ENCODE data around the gene CCDC71L. TPM values are rescaled to one million over a fixed set of nuclear protein-coding genes. Genes with fewer than 3 reads are reported as not detected.

CCDC71L gene
- total and polyA plus RNA-seq, 8 donors: 1.3 to 92.7 (median 11.4) TPM

DNA sequence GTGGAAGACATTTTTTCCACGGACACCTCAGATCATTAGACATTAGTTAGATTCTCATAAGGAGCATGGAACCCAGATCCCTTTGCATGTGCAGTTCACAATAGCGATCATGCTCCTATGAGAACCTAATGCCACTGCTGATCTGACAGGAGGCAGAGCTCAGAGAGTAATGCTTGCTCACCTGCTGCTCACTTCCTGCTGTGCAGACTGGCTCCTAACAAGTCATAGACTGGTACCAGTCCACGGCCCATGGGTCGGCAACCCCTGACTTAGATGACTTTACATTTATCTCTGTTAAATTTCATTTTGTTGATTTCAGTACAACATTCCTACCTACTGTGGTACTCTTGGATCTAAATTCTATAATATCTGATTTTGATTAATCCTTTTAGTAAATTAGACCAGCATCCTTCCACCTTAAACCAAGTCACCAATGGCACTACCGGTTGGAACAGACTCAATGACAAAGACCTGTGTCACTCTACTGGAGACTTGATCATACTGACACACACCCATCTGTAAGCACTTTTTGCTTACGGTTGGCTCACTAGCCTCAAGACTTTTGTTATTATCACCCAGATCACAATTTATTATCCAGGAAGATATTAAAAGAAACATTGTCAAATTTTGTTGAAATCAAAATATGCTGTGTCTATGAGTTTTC is 8.0 kb upstream of the CCDC71L start:
- H3K27ac ChIP-seq: no peak overlapping the region
- WGBS, 5 donors: 81 to 96% (median 90%) methylated on average over 6 of the region's 6 CpGs
- H3K9me3 ChIP-seq: no peaks in the 10 kb centered on the region
- H3K36me3 ChIP-seq: no peaks in the 10 kb centered on the region
- intact Hi-C loops (cut with DNase I; ENCODE audit: low total_unique reads): no loop called here
- H3K27me3 ChIP-seq: no peaks in the 10 kb centered on the region
- TF ChIP-seq POLR2A (IDR thresholded peaks at IDR 0.05): no peak
- TF ChIP-seq EP300 (IDR thresholded peaks at IDR 0.05): no peak
- TF ChIP-seq, protein P1, sequence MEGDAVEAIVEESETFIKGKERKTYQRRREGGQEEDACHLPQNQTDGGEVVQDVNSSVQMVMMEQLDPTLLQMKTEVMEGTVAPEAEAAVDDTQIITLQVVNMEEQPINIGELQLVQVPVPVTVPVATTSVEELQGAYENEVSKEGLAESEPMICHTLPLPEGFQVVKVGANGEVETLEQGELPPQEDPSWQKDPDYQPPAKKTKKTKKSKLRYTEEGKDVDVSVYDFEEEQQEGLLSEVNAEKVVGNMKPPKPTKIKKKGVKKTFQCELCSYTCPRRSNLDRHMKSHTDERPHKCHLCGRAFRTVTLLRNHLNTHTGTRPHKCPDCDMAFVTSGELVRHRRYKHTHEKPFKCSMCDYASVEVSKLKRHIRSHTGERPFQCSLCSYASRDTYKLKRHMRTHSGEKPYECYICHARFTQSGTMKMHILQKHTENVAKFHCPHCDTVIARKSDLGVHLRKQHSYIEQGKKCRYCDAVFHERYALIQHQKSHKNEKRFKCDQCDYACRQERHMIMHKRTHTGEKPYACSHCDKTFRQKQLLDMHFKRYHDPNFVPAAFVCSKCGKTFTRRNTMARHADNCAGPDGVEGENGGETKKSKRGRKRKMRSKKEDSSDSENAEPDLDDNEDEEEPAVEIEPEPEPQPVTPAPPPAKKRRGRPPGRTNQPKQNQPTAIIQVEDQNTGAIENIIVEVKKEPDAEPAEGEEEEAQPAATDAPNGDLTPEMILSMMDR (IDR thresholded peaks at IDR 0.05): no peak
- TF ChIP-seq POLR2AphosphoS5 (IDR thresholded peaks at IDR 0.05): no peak
- DNase-seq: no peak
- no peaks in the 10 kb centered on the region for H3K4me1 ChIP-seq
- no peak overlapping the region for H3K4me3 ChIP-seq

- Histone ChIP-seq H3K36me3 (no peaks in the 10 kb centered on the region), H3K27me3 (no peaks in the 10 kb centered on the region), H3K4me3 (no peak overlapping the region), H3K27ac (no peak overlapping the region), H3K9me3 (no peaks in the 10 kb centered on the region), H3K4me1 (no peaks in the 10 kb centered on the region)
- intact Hi-C loops (cut with DNase I; ENCODE audit: low total_unique reads): no loop called here
- 76 to 84% (median 81%) methylated on average over 2 of the region's 2 CpGs for WGBS, 5 donors
- TF ChIP-seq POLR2AphosphoS5 (IDR thresholded peaks at IDR 0.05) (no peak), EP300 (IDR thresholded peaks at IDR 0.05) (no peak)
- TF ChIP-seq, protein P1 (IDR thresholded peaks at IDR 0.05): no peak
- DNase-seq: no peak
Observed at GRCh38 chr7:106666353-106666752, 5.4 kb upstream of the CCDC71L start.

DNA sequence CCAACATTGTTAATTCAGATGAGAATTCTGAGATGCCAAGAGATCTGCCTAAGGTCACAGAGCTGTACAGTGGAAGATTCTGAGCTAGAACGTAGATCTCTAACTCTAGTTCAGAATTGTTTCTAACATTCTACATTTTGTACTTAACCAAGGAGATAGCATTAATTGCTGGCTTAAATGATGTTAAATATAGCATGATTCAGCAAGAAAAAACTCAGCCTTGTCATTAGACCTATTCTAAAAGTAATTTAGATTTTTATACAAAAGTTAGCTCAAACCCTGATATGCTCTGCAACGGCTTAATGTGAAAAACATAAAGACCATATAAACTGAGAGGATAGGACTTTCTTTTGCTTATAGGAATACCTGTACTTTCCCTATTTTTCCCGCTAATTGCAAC is 3.4 kb upstream of the CCDC71L start:
- no peaks in the 10 kb centered on the region for H3K27me3 ChIP-seq
- H3K9me3 ChIP-seq: no peaks in the 10 kb centered on the region
- no peak for DNase-seq
- 72 to 86% (median 78%) methylated on average over 3 of the region's 3 CpGs for WGBS, 5 donors
- no peak overlapping the region for H3K27ac ChIP-seq
- intact Hi-C loops (cut with DNase I; ENCODE audit: low total_unique reads): no loop called here
- peaks cover 0 to 9% (median 5%) of the 10 kb centered on the region in 4 donors for H3K4me1 ChIP-seq
- TF ChIP-seq EP300 (IDR thresholded peaks at IDR 0.05) (no peak), POLR2A (IDR thresholded peaks at IDR 0.05) (no peak), POLR2AphosphoS5 (IDR thresholded peaks at IDR 0.05) (no peak)
- TF ChIP-seq, protein P1 (IDR thresholded peaks at IDR 0.05): no peak
- H3K36me3 ChIP-seq: no peaks in the 10 kb centered on the region
- no peak overlapping the region for H3K4me3 ChIP-seq

GRCh38 chr7:106659963-106660861 is 746 bp downstream of the CCDC71L start:
- 0 to 1% (median 0%) methylated on average over 38 to 101 of the region's 101 CpGs; no CpG with 5 or more reads in 1 of the 5 donors for WGBS, 5 donors
- intact Hi-C loops (cut with DNase I; ENCODE audit: low total_unique reads): no loop called here
- Histone ChIP-seq H3K4me1 (peaks cover 5 to 30% (median 24%) of the 10 kb centered on the region in 4 donors), H3K4me3 (peak overlapping the region; percentile 73 to 85 (median 80)), H3K27me3 (no peaks in the 10 kb centered on the region), H3K9me3 (no peaks in the 10 kb centered on the region), H3K36me3 (no peaks in the 10 kb centered on the region), H3K27ac (peak overlapping the region; percentile 93 to 98 (median 98))
- TF ChIP-seq, protein P1 (IDR thresholded peaks at IDR 0.05): peak in 5 of 7 experiments; percentile 41 to 83 (median 60)
- peak in 2 of 3 donors; percentile 30 to 42 for TF ChIP-seq POLR2AphosphoS5 (IDR thresholded peaks at IDR 0.05)
- TF ChIP-seq POLR2A (IDR thresholded peaks at IDR 0.05): no peak
- no peak for TF ChIP-seq EP300 (IDR thresholded peaks at IDR 0.05)
- DNase-seq: peak; percentile 79 to 92
